Effector memory CD4-positive, alpha-beta T cell (primary cell): ENCODE measurements around the gene SLC9A5.

ENCODE experiments used
- DNase-seq, 3 donors: peaks; one replicate each; pipeline ENCODE4 v3.0.0-alpha.2; 2020
- H3K27ac ChIP-seq: 2 replicates; pipeline ENCODE4 v1.7.0; 2013; ENCODE audit warnings: mild to moderate bottlenecking, low read length, moderate library complexity; ENCODE audit not compliant: insufficient read depth, poor library complexity, severe bottlenecking
- H3K27me3 ChIP-seq: replicated peaks from 2 replicates; pipeline ENCODE4 v1.7.0; 2013; ENCODE audit warnings: mild to moderate bottlenecking, low read length; ENCODE audit not compliant: insufficient read depth, control insufficient read depth, poor library complexity, severe bottlenecking
- H3K36me3 ChIP-seq: 2 replicates; pipeline ENCODE4 v1.7.0; 2013; ENCODE audit warnings: mild to moderate bottlenecking, low read length, moderate library complexity; ENCODE audit not compliant: control insufficient read depth, insufficient read depth
- H3K4me1 ChIP-seq: 2 replicates; pipeline ENCODE4 v1.7.0; 2013; ENCODE audit warnings: low read length, mild to moderate bottlenecking; ENCODE audit not compliant: control insufficient read depth, insufficient read depth, poor library complexity, severe bottlenecking
- H3K4me3 ChIP-seq: 2 replicates; pipeline ENCODE4 v1.7.0; 2013; ENCODE audit warnings: low read length, low read depth, mild to moderate bottlenecking; ENCODE audit not compliant: insufficient read depth, poor library complexity, severe bottlenecking
- H3K9me3 ChIP-seq: 2 replicates; pipeline ENCODE4 v1.7.0; 2013; ENCODE audit warnings: mild to moderate bottlenecking, low read length, moderate library complexity; ENCODE audit not compliant: control insufficient read depth

Gene SLC9A5

DNA sequence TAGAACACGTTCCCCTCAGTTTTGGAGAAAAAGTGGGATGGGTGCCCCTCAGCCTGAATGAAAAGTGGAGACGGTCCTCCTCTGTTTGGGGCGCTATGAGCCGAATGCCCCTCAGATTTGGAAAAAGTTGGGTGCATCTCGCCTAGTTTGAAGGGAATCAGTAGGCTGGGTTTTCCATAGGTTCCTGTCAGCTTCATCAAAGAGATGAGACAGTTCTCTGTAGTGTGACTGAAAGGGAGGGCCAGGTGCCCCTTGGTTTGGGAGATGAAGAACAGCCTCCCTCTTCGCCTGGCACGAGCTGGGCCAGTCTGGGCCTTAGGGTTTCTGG, 742 bp upstream of the SLC9A5 start:
- H3K27ac ChIP-seq = peak overlapping the region; percentile 92
- H3K27me3 ChIP-seq = peaks cover 4% of the 10 kb centered on the region
- H3K36me3 ChIP-seq = no peaks in the 10 kb centered on the region
- peak overlapping the region; percentile 69 for H3K4me3 ChIP-seq
- DNase-seq = no peak
- no peaks in the 10 kb centered on the region for H3K9me3 ChIP-seq
- H3K4me1 ChIP-seq = peaks cover 51% of the 10 kb centered on the region

DNA sequence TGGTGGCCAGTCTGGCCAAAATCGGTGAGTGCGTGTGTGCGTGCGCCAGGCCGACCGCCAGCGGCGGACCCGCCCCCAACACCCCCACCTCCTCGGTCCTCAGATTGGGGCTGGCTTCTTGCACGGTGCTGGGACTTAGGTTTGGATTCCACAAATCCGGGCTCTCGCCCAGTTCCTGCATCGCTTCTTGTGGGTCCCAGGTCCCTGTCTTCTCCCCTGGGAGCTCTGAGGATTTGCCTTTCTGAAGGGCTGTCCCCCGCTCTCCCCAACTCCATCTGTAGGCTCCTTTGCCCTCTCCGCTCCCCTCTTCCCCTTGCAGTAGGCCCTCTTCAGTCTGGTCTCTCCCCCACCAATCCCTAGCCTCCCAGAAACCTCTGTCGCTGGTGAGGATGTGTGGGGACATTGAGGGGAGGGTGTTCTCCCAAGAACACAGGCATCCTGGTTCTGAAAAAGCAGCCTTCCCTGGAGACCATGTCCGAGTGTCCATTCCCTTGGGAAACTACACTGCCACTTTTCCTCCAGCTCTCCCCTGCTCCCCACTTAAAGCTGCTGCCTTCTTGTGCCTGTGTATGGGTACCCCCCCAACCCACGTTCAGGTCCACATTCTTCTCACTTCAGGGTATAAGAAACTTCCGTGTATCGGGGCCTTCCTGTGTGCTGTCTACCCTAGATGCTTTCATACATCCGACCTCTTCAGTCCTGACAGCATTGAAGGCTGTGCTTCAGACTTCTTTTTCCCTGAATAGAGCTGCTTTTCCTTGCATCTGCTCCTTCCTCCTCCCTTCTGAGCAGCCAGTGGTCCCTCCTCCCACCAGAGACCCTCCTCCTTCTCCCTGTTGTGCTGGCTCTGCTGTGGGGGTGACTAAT, 632 bp downstream of the SLC9A5 start:
- no peak for DNase-seq
- peak overlapping the region; percentile 69 for H3K4me3 ChIP-seq
- no peak overlapping the region for H3K27ac ChIP-seq
- peaks cover 4% of the 10 kb centered on the region for H3K27me3 ChIP-seq
- peaks cover 41% of the 10 kb centered on the region for H3K4me1 ChIP-seq
- no peaks in the 10 kb centered on the region for H3K9me3 ChIP-seq
- no peaks in the 10 kb centered on the region for H3K36me3 ChIP-seq

DNA sequence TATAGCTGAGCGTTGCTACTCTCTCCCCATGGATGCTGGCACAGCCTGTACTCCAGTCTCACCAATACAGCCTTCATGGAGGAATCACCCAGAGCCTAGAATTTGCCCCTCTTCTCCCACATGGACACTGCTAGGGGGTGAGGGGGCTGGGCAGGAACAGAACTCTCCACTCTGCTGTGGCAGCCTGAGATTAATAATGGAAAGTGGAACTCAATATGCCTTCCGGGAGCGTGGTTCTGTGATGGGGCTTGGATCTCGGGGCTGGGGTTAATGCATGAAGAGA, 1.2 kb downstream of the SLC9A5 start:
- Histone ChIP-seq H3K4me3 (no peak overlapping the region), H3K36me3 (no peaks in the 10 kb centered on the region), H3K9me3 (no peaks in the 10 kb centered on the region), H3K4me1 (peaks cover 36% of the 10 kb centered on the region), H3K27ac (no peak overlapping the region), H3K27me3 (peaks cover 4% of the 10 kb centered on the region)
- no peak for DNase-seq

DNA sequence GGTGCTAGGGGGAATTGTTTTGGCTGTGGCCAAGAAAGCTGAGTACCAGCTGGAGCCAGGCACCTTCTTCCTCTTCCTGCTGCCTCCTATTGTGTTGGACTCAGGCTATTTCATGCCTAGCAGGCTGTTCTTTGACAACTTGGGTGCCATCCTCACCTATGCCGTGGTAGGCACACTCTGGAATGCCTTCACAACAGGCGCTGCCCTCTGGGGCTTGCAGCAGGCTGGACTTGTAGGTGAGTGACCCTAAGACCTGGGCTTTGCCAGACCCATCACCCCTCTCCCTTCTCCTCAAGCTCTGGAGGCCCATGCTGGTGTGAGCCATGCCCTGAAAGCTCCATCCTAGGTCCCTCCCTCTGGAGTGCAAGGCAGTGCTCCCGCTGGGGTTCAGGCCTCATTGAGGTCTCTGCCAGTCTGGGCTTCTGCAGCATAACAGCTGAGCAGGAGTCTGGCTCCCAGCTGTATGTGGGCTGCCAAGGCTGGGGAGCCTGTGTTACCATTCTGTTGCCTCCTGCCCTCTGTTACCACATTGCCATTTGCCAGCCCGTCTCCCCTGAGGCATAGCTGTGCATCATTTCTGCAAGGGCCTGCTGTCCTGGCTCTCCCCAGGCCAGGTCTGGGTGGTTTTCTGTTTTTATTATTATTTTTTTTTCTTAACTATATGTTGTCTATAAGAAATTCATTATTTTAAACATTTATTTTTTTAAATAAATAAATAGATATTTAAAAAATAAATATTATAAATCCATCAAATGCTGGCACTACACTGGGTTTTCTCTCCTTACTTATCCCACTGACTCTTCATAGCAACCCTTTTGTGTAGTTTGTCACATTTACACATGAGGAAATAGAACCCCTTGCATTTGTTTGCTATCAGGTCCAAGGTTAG, 4.1 kb downstream of the SLC9A5 start:
- Histone ChIP-seq H3K4me1 (peaks cover 16% of the 10 kb centered on the region), H3K27me3 (peaks cover 4% of the 10 kb centered on the region), H3K4me3 (no peak overlapping the region), H3K36me3 (no peaks in the 10 kb centered on the region), H3K9me3 (no peaks in the 10 kb centered on the region), H3K27ac (no peak overlapping the region)
- DNase-seq = no peak

DNA sequence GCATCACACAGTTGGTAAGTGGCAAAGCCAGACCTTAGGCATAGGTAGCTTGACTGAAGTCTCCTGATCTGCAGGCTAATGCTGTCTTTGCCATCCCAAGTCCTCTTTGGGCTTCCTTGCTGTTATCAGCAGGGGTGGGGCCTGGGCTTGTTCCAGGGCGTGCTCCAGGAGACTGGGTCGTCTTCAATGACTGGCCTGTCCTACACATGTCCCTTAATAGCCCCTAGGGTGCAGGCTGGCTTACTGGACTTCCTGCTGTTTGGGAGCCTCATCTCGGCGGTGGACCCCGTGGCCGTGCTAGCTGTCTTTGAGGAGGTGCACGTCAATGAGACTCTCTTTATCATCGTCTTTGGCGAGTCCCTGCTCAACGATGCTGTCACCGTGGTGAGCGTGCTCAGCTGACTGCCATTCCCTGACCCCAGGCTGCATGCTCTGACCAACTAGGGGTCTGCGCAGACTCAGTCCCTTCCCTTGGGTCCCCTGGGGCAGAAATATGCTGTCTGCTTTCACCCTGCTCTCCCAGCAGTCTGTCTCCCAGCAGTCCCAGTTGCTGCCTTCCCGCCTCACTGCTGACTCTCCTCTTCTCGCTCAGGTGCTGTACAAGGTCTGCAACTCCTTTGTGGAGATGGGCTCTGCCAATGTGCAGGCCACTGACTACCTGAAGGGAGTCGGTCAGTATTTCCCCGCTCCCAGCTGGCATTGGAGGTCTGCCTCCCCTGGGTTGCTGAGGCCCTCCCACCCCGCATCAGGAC, 6.2 kb downstream of the SLC9A5 start:
- Histone ChIP-seq H3K27ac (no peak overlapping the region), H3K4me1 (no peaks in the 10 kb centered on the region), H3K27me3 (peaks cover 3% of the 10 kb centered on the region), H3K4me3 (no peak overlapping the region), H3K9me3 (no peaks in the 10 kb centered on the region), H3K36me3 (no peaks in the 10 kb centered on the region)
- no peak for DNase-seq

DNA sequence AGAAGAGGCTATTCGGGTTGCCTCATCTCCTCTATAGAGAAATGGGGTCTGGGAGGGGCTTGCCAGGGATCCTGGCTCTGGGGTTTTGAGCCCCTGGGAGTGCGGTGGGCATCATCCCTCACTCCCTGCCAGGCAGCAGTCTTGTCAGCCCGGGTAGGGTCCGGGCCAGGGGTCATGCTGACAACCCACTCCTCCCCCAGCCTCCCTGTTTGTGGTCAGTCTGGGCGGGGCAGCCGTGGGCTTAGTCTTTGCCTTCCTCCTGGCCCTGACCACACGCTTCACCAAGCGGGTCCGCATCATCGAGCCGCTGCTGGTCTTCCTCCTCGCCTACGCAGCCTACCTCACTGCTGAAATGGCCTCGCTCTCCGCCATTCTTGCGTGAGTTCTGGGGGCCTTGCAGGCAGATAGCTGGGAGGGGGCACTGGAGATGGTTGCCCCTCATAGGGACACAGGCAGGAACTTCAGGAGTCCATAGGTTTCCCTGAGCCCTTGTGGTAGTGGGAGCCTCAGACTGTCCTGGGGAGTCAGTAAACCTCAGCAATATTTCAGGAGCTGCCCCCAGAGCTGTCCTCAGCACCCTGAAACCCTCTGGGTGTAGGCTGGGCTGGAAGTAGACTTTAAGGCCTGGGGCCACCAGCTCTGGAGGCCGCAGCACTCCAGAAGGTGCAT, 6.9 kb downstream of the SLC9A5 start:
- Histone ChIP-seq H3K4me1 (no peaks in the 10 kb centered on the region), H3K27me3 (no peaks in the 10 kb centered on the region), H3K27ac (no peak overlapping the region)

DNA sequence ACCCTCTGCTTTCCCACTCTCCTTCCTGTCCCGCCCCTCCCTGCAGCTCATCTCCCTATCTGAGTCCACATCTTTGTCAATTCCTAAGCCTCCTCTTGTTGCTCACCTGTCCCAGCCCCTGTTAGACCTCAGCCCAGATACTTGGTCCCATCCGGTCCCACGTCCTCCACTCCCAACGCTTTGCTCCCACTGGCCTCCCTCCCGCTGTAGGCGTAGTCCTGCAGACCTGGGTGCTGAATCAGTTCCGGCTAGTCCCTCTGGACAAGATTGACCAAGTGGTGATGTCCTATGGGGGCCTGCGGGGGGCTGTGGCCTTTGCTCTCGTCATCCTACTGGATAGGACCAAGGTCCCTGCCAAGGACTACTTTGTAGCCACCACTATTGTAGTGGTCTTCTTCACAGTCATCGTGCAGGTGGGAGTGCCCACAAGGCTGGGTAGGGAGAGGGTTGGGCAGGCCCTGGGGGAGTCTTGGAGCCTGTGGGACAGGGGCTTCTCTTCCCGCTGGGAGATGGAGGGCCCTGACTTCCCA, 8.0 kb downstream of the SLC9A5 start:
- no peaks in the 10 kb centered on the region for H3K36me3 ChIP-seq
- DNase-seq = no peak

More for the DNA sequence above, 6.9 kb downstream of the SLC9A5 start:
- H3K36me3 ChIP-seq = no peaks in the 10 kb centered on the region
- no peak overlapping the region for H3K4me3 ChIP-seq
- no peak for DNase-seq
- no peaks in the 10 kb centered on the region for H3K9me3 ChIP-seq

DNA sequence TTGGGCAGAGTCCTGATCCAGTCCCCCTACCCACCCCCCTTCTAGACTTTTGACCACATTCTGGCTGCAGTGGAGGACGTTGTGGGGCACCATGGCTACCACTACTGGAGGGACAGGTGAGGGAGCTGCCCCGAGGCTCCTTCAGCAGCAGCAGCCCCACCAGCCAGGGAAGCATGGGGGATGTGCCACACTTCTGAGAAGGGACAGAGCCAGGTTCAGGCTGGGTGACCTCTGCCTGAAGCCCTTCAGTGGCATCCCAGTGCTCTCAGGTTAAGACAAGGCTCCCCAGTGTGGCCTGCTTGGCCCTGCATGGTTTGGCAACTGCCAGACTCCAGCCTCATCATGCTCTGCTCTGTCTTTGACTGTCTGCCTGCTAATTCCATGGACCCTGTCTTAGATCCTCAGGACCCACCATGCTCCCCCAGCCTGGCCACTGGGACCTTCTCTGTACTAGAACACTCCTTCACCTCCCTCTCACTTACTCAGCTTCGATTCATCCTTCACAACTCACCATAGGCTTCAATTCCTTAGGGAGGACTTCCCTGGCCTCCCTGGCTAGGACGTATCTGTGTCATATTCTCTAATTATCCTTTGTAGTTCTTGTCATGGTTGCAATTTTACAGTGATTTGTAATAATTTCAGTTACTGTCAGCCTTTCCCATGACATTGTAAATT, 8.8 kb downstream of the SLC9A5 start:
- no peak for DNase-seq
- Histone ChIP-seq H3K27ac (no peak overlapping the region), H3K4me1 (no peaks in the 10 kb centered on the region), H3K9me3 (no peaks in the 10 kb centered on the region), H3K27me3 (no peaks in the 10 kb centered on the region), H3K4me3 (no peak overlapping the region), H3K36me3 (no peaks in the 10 kb centered on the region)

More for the DNA sequence above, 8.0 kb downstream of the SLC9A5 start:
- Histone ChIP-seq H3K27me3 (no peaks in the 10 kb centered on the region), H3K4me1 (no peaks in the 10 kb centered on the region), H3K4me3 (no peak overlapping the region), H3K27ac (no peak overlapping the region), H3K9me3 (no peaks in the 10 kb centered on the region)

DNA sequence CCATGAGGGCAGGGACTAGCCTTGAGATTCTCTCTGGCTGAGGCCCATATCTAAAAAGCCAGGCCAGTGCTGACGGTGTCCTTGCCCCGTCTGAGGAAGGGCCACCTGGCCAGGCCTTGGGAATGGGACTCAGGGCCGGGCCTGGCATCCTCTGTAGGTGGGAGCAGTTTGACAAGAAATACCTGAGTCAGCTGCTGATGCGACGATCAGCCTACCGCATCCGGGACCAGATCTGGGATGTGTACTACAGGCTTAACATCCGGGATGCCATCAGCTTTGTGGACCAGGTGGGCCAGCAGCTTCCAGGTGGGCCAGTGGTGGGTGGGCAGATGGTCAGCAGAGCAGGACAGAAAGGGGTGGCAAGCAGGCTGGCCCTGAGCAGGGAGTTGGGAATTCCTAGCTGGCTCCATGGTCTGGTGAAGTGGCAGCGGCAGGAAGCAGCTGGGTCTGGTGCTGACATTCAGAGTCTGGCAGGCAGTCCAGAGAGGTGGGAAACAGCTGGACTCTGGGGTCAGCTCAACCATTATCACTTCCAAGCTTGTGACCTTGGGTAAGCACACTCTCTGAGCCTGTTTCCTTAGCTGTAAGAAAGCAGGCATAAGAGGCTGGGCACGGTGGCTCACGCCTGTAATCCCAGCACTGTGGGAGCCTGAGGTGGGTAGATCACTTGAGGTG, 9.5 kb downstream of the SLC9A5 start:
- Histone ChIP-seq H3K27ac (no peak overlapping the region), H3K9me3 (no peaks in the 10 kb centered on the region), H3K27me3 (no peaks in the 10 kb centered on the region), H3K4me1 (no peaks in the 10 kb centered on the region), H3K36me3 (no peaks in the 10 kb centered on the region), H3K4me3 (no peak overlapping the region)
- DNase-seq = no peak
